ENCODE measurements around the gene SPIRE1. TPM values are rescaled to one million over a fixed set of nuclear protein-coding genes. Genes with fewer than 3 reads are reported as not detected.
A peak's percentile ranks its signal among the peaks of the same experiment; 100 is the strongest.

The SPIRE1 gene
- 8.9 TPM for polyA plus RNA-seq (2013, experiment 1 of 4)
- polyA plus RNA-seq (2013, experiment 2 of 4), result 6.3 TPM
- 8.3 TPM for polyA plus RNA-seq (2013, experiment 3 of 4)
- 7.3 TPM for polyA plus RNA-seq (2013, experiment 4 of 4)

GRCh38 chr18:12657684-12658425 is at the start of gene SPIRE1:
SPIRE1 (minus strand) TSS chr18:12658107; CDS start chr18:12657866, 241 bp downstream.
- peaks cover 39% of the 10 kb centered on the region for H3K27me3 ChIP-seq (ENCODE audit: control insufficient read depth, insufficient read depth, low read length, poor library complexity, severe bottlenecking)
- no peaks in the 10 kb centered on the region for H3K36me3 ChIP-seq (ENCODE audit: control insufficient read depth, insufficient read depth, low read length)
- peak within 1 kb of the TSS; percentile 54 for H3K4me3 ChIP-seq (ENCODE audit: insufficient read depth, low read depth, low read length)
- 0% methylated on average over 112 of the region's 112 CpGs for WGBS, 2 experiments
- no peaks in the 10 kb centered on the region for H3K4me1 ChIP-seq (ENCODE audit: control insufficient read depth, insufficient read depth, low read length)
- no peaks in the 10 kb centered on the region for H3K9me3 ChIP-seq (ENCODE audit: control insufficient read depth, low read length)
- no peak within 1 kb of the TSS for H3K27ac ChIP-seq (ENCODE audit: insufficient read depth, low read depth, low read length, poor library complexity, severe bottlenecking)

- WGBS, 2 experiments, result 7 to 15% methylated on average over 2 of the region's 2 CpGs
- Histone ChIP-seq H3K9me3 (ENCODE audit: control insufficient read depth, low read length) (no peaks in the 10 kb centered on the region), H3K36me3 (ENCODE audit: control insufficient read depth, insufficient read depth, low read length) (peaks cover 10% of the 10 kb centered on the region), H3K27me3 (ENCODE audit: control insufficient read depth, insufficient read depth, low read length, poor library complexity, severe bottlenecking) (no peaks in the 10 kb centered on the region), H3K4me1 (ENCODE audit: control insufficient read depth, insufficient read depth, low read length) (peaks cover 4% of the 10 kb centered on the region), H3K27ac (ENCODE audit: insufficient read depth, low read depth, low read length, poor library complexity, severe bottlenecking) (no peak overlapping the region), H3K4me3 (ENCODE audit: insufficient read depth, low read depth, low read length) (peak overlapping the region; percentile 80)
Measured at GRCh38 chr18:12703664-12704063, 45.8 kb upstream of the SPIRE1 start.

GRCh38 chr18:12703096-12703567 is 45.2 kb upstream of the SPIRE1 start:
- Histone ChIP-seq H3K36me3 (ENCODE audit: control insufficient read depth, insufficient read depth, low read length) (peaks cover 10% of the 10 kb centered on the region), H3K27me3 (ENCODE audit: control insufficient read depth, insufficient read depth, low read length, poor library complexity, severe bottlenecking) (no peaks in the 10 kb centered on the region), H3K4me3 (ENCODE audit: insufficient read depth, low read depth, low read length) (peak overlapping the region; percentile 80), H3K27ac (ENCODE audit: insufficient read depth, low read depth, low read length, poor library complexity, severe bottlenecking) (peak overlapping the region; percentile 99), H3K9me3 (ENCODE audit: control insufficient read depth, low read length) (no peaks in the 10 kb centered on the region), H3K4me1 (ENCODE audit: control insufficient read depth, insufficient read depth, low read length) (peaks cover 4% of the 10 kb centered on the region)
- WGBS, 2 experiments, result 0% methylated on average over 28 of the region's 28 CpGs

- H3K27me3 ChIP-seq (ENCODE audit: control insufficient read depth, insufficient read depth, low read length, poor library complexity, severe bottlenecking), result no peaks in the 10 kb centered on the region
- peak within 1 kb of the TSS; percentile 80 for H3K4me3 ChIP-seq (ENCODE audit: insufficient read depth, low read depth, low read length)
- H3K4me1 ChIP-seq (ENCODE audit: control insufficient read depth, insufficient read depth, low read length), result peaks cover 4% of the 10 kb centered on the region
- no peaks in the 10 kb centered on the region for H3K9me3 ChIP-seq (ENCODE audit: control insufficient read depth, low read length)
- peaks cover 8% of the 10 kb centered on the region for H3K36me3 ChIP-seq (ENCODE audit: control insufficient read depth, insufficient read depth, low read length)
- peak within 1 kb of the TSS; percentile 99 for H3K27ac ChIP-seq (ENCODE audit: insufficient read depth, low read depth, low read length, poor library complexity, severe bottlenecking)
- 0% methylated on average over 89 of the region's 89 CpGs for WGBS, 2 experiments
Measured at GRCh38 chr18:12702221-12703095, 44.6 kb upstream of the SPIRE1 start, which contains the start of the genes CEP76 and PSMG2. CEP76 (minus strand) TSS chr18:12702723; CDS start chr18:12702548, 175 bp downstream. PSMG2 (plus strand) TSS chr18:12703042; CDS start chr18:12703108, 66 bp downstream.

- 98 to 100% methylated on average over 2 to 3 of the region's 3 CpGs for WGBS, 2 experiments
- no peaks in the 10 kb centered on the region for H3K9me3 ChIP-seq (ENCODE audit: control insufficient read depth, low read length)
- peaks cover 11% of the 10 kb centered on the region for H3K36me3 ChIP-seq (ENCODE audit: control insufficient read depth, insufficient read depth, low read length)
- no peak overlapping the region for H3K27ac ChIP-seq (ENCODE audit: insufficient read depth, low read depth, low read length, poor library complexity, severe bottlenecking)
- no peaks in the 10 kb centered on the region for H3K27me3 ChIP-seq (ENCODE audit: control insufficient read depth, insufficient read depth, low read length, poor library complexity, severe bottlenecking)
- H3K4me3 ChIP-seq (ENCODE audit: insufficient read depth, low read depth, low read length), result peak overlapping the region; percentile 80
- peaks cover 4% of the 10 kb centered on the region for H3K4me1 ChIP-seq (ENCODE audit: control insufficient read depth, insufficient read depth, low read length)
Measured at GRCh38 chr18:12701161-12701560, 43.3 kb upstream of the SPIRE1 start.

- Histone ChIP-seq H3K4me3 (ENCODE audit: insufficient read depth, low read depth, low read length) (no peak overlapping the region), H3K36me3 (ENCODE audit: control insufficient read depth, insufficient read depth, low read length) (peaks cover 11% of the 10 kb centered on the region), H3K4me1 (ENCODE audit: control insufficient read depth, insufficient read depth, low read length) (peaks cover 4% of the 10 kb centered on the region), H3K9me3 (ENCODE audit: control insufficient read depth, low read length) (no peaks in the 10 kb centered on the region), H3K27me3 (ENCODE audit: control insufficient read depth, insufficient read depth, low read length, poor library complexity, severe bottlenecking) (no peaks in the 10 kb centered on the region), H3K27ac (ENCODE audit: insufficient read depth, low read depth, low read length, poor library complexity, severe bottlenecking) (no peak overlapping the region)
- no CpG with 5 or more reads among the region's 2 CpGs for WGBS, 2 experiments
Measured at GRCh38 chr18:12699747-12700146, 41.8 kb upstream of the SPIRE1 start.

- peaks cover 14% of the 10 kb centered on the region for H3K36me3 ChIP-seq (ENCODE audit: control insufficient read depth, insufficient read depth, low read length)
- H3K27me3 ChIP-seq (ENCODE audit: control insufficient read depth, insufficient read depth, low read length, poor library complexity, severe bottlenecking), result no peaks in the 10 kb centered on the region
- no peak overlapping the region for H3K27ac ChIP-seq (ENCODE audit: insufficient read depth, low read depth, low read length, poor library complexity, severe bottlenecking)
- no peaks in the 10 kb centered on the region for H3K4me1 ChIP-seq (ENCODE audit: control insufficient read depth, insufficient read depth, low read length)
- no peak overlapping the region for H3K4me3 ChIP-seq (ENCODE audit: insufficient read depth, low read depth, low read length)
- 94 to 99% methylated on average over 2 of the region's 2 CpGs for WGBS, 2 experiments
- H3K9me3 ChIP-seq (ENCODE audit: control insufficient read depth, low read length), result no peaks in the 10 kb centered on the region
Measured at GRCh38 chr18:12694032-12694431, 36.1 kb upstream of the SPIRE1 start.

GRCh38 chr18:12692206-12692605 is 34.3 kb upstream of the SPIRE1 start:
- H3K4me1 ChIP-seq (ENCODE audit: control insufficient read depth, insufficient read depth, low read length), result no peaks in the 10 kb centered on the region
- no peaks in the 10 kb centered on the region for H3K9me3 ChIP-seq (ENCODE audit: control insufficient read depth, low read length)
- no peak overlapping the region for H3K27ac ChIP-seq (ENCODE audit: insufficient read depth, low read depth, low read length, poor library complexity, severe bottlenecking)
- no peak overlapping the region for H3K4me3 ChIP-seq (ENCODE audit: insufficient read depth, low read depth, low read length)
- WGBS, 2 experiments, result 95% methylated on average over 9 of the region's 9 CpGs
- H3K36me3 ChIP-seq (ENCODE audit: control insufficient read depth, insufficient read depth, low read length), result peaks cover 13% of the 10 kb centered on the region
- no peaks in the 10 kb centered on the region for H3K27me3 ChIP-seq (ENCODE audit: control insufficient read depth, insufficient read depth, low read length, poor library complexity, severe bottlenecking)

- H3K4me3 ChIP-seq (ENCODE audit: insufficient read depth, low read depth, low read length), result no peak overlapping the region
- H3K27ac ChIP-seq (ENCODE audit: insufficient read depth, low read depth, low read length, poor library complexity, severe bottlenecking), result no peak overlapping the region
- no peaks in the 10 kb centered on the region for H3K4me1 ChIP-seq (ENCODE audit: control insufficient read depth, insufficient read depth, low read length)
- 81 to 93% methylated on average over 2 to 4 of the region's 4 CpGs for WGBS, 2 experiments
- no peaks in the 10 kb centered on the region for H3K9me3 ChIP-seq (ENCODE audit: control insufficient read depth, low read length)
- peaks cover 11% of the 10 kb centered on the region for H3K36me3 ChIP-seq (ENCODE audit: control insufficient read depth, insufficient read depth, low read length)
- no peaks in the 10 kb centered on the region for H3K27me3 ChIP-seq (ENCODE audit: control insufficient read depth, insufficient read depth, low read length, poor library complexity, severe bottlenecking)
Measured at GRCh38 chr18:12689256-12689850, 31.4 kb upstream of the SPIRE1 start.

All from ectodermal cell (in vitro differentiated cells).